AG10803 (cell line): ENCODE measurements around the gene ZNF432.
A peak's percentile ranks its signal among the peaks of the same experiment; 100 is the strongest.
"Not testable (repeated sequence)": the region's sequence is repeated elsewhere in the genome, so short reads cannot be mapped to it uniquely, and the experiment has no call there.

Experiments
- DNase-seq: peaks from one replicate; pipeline ENCODE4 v3.0.0; 2010; ENCODE audit warnings: low read depth
- H3K4me3 ChIP-seq: 2 replicates; pipeline ENCODE4 v1.5.1; 2011; ENCODE audit warnings: mild to moderate bottlenecking, low read length, control low read depth
- CTCF ChIP-seq: conservative IDR thresholded peaks from 2 replicates; pipeline ENCODE4 v1.5.1; 2011; ENCODE audit warnings: mild to moderate bottlenecking, low read length, control low read depth, inconsistent platforms

Gene ZNF432

GRCh38 chr19:52048555-52049501 lies at the start of gene ZNF432:
TSS of gene ZNF432 (minus strand) at chr19:52048838. CDS start at chr19:52046868, 1,970 bp downstream.
- H3K4me3 ChIP-seq, result peak within 1 kb of the TSS; percentile 85
- DNase-seq, result peak; percentile 93
- TF ChIP-seq CTCF, result no peak

GRCh38 chr19:52096416-52096815 lies 47.8 kb upstream of the ZNF432 start:
- not testable (repeated sequence) for H3K4me3 ChIP-seq
- DNase-seq, result peak; percentile 14

GRCh38 chr19:52095172-52096014 lies 46.8 kb upstream of the ZNF432 start, which contains the start of gene ZNF841:
TSS of gene ZNF841 (minus strand) at chr19:52095765. CDS start at chr19:52084801, 10,964 bp downstream.
- peak within 1 kb of the TSS; percentile 98 for H3K4me3 ChIP-seq
- TF ChIP-seq CTCF, result no peak
- DNase-seq, result peak; percentile 95

GRCh38 chr19:52094526-52095130 lies 46.0 kb upstream of the ZNF432 start:
- TF ChIP-seq CTCF, result no peak
- peak overlapping the region; percentile 98 for H3K4me3 ChIP-seq

GRCh38 chr19:52086481-52086880 lies 37.8 kb upstream of the ZNF432 start:
- no peak overlapping the region for H3K4me3 ChIP-seq
- peak; percentile 21 for DNase-seq
- TF ChIP-seq CTCF, result no peak

More at GRCh38 chr19:52094526-52095130, 46.0 kb upstream of the ZNF432 start:
- DNase-seq, result no peak

GRCh38 chr19:52070496-52070895 lies 21.9 kb upstream of the ZNF432 start:
- TF ChIP-seq CTCF, result no peak
- H3K4me3 ChIP-seq, result no peak overlapping the region
- no peak for DNase-seq

GRCh38 chr19:52069653-52070052 lies 21.0 kb upstream of the ZNF432 start:
- TF ChIP-seq CTCF, result no peak
- DNase-seq, result no peak
- H3K4me3 ChIP-seq, result no peak overlapping the region
